Natural killer cell (primary cell): ENCODE results near the gene CCDC38. TPM values are rescaled to one million over a fixed set of nuclear protein-coding genes. Genes with fewer than 3 reads are reported as not detected.
A peak's percentile ranks its signal among the peaks of the same experiment; 100 is the strongest.

ENCODE experiments used
- ATAC-seq, 3 donors: fragments of 150-1000 bp in 2 of 3; fragments of 200-7000 bp in 1 of 3; cut with Tn5 transposase; 1 replicate in 1 of 3; 2 replicates in 2 of 3; pipeline ENCODE4 v1.10.0; 2021; ENCODE audit warnings: mild to moderate bottlenecking in 2 of 3, moderate library complexity in 2 of 3
- DNase-seq, 2 donors: peaks; one replicate each; pipeline versions ENCODE4 v3.0.0 to v3.0.0-alpha.2; 2013 to 2021; ENCODE audit warnings: mixed read lengths in 1 of 2
- H3K27ac ChIP-seq: one replicate; pipeline ENCODE4 v1.5.1; 2013; ENCODE audit warnings: mild to moderate bottlenecking, low read length
- H3K27me3 ChIP-seq: one replicate; pipeline ENCODE4 v1.6.1; 2013; ENCODE audit warnings: low read length; ENCODE audit not compliant: control insufficient read depth, insufficient read depth
- H3K36me3 ChIP-seq: one replicate; pipeline ENCODE4 v1.6.1; 2013; ENCODE audit warnings: low read length; ENCODE audit not compliant: control insufficient read depth, insufficient read depth
- H3K4me1 ChIP-seq: one replicate; pipeline ENCODE4 v1.6.1; 2013; ENCODE audit warnings: low read length; ENCODE audit not compliant: control insufficient read depth, insufficient read depth
- H3K4me3 ChIP-seq: one replicate; pipeline ENCODE4 v1.5.1; 2013; ENCODE audit warnings: low read length
- H3K9me3 ChIP-seq: one replicate; pipeline ENCODE4 v1.6.1; 2013; ENCODE audit warnings: low read length; ENCODE audit not compliant: control insufficient read depth, insufficient read depth
- H3K27ac Mint-ChIP-seq, 2 donors: one replicate each; pipeline ENCODE4 v1.8.0; 2022; ENCODE audit warnings: mild to moderate bottlenecking in 2 of 2, mixed read lengths in 2 of 2, moderate library complexity in 1 of 2
- H3K27me3 Mint-ChIP-seq, 2 donors: one replicate each; pipeline ENCODE4 v1.8.0; 2022; ENCODE audit warnings: low read depth in 2 of 2, mixed read lengths in 2 of 2
- H3K36me3 Mint-ChIP-seq: one replicate; pipeline ENCODE4 v1.8.0; 2022; ENCODE audit warnings: mixed read lengths
- H3K4me1 Mint-ChIP-seq, 2 donors: one replicate each; pipeline ENCODE4 v1.8.0; 2022; ENCODE audit warnings: mixed read lengths in 2 of 2
- H3K4me3 Mint-ChIP-seq: one replicate; pipeline ENCODE4 v1.8.0; 2022; ENCODE audit warnings: mild to moderate bottlenecking, moderate library complexity, mixed read lengths
- H3K9me3 Mint-ChIP-seq, 2 donors: one replicate each; pipeline ENCODE4 v1.8.0; 2022; ENCODE audit warnings: mixed read lengths in 2 of 2
- CTCF ChIP-seq: fragments of 200-600 bp; IDR thresholded peaks from one replicate; pipeline ENCODE4 v1.8.0; 2022; ENCODE audit warnings: antibody characterized with exemption
- WGBS: methylation state at CpG from one replicate; pipeline ENCODE4 v1.1.7; 2013; ENCODE audit warnings: missing lambda C conversion rate; ENCODE audit not compliant: insufficient coverage; 5-methylcytosine and 5-hydroxymethylcytosine counted together
- intact Hi-C: fragments of 100-400 bp; cut with micrococcal nuclease; formaldehyde crosslinking; loops from one replicate; pipeline ENCODE4 v1.14.2; 2022
- total RNA-seq, 4 donors: library from RNA; stranded (reverse); fragments of 120-200 nt in 1 of 4; gene quantifications; one replicate each; pipeline versions ENCODE4 v1.2.3 to v1.2.4, GENCODE V29; 2013 to 2022

The CCDC38 gene
- total RNA-seq, 3 donors from 2014 or later (not counting 1 experiment from before 2014, with no cell fraction given), result 0.35 to 1.2 (median 0.63) TPM

DNA sequence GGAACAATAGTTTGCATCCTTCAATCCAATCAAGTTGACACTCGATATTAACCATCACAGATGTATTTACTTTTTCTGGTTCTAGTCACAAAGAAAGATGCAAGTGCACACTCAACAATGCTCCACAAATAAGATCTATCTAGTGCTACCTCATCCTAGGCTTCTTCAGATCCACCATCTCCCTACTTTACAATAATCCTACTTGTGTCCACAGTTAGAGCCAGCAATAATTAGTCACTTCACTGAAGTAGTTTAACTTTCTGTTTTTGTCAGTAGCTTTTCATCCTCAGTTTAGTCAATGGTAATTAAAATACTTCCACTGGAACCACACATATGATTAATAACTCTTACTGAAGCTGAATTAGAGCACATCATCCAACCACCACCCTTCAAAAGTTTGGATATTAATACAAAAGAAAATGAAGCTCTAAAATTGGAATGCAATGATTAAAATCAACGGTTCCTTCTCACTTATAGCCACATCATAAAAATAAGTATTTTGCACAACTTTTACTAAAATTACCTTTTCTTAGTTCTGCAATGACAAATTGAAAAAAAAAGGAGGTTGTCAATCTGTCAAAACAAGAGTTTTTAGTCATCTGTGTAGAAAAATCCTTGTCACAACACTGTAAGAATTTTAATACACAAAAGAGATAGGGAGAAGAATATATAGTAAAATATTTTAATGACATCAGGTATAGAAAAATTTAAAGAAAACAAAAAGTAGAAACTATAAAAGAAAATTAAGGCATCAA, 111.9 kb downstream of the CCDC38 start:
- Mint-ChIP-seq H3K27me3 (peaks cover 16 to 30% of the 10 kb centered on the region in 2 donors), H3K4me1 (no peaks in the 10 kb centered on the region), H3K4me3 (no peak overlapping the region), H3K27ac (no peak overlapping the region), H3K36me3 (no peaks in the 10 kb centered on the region), H3K9me3 (no peaks in the 10 kb centered on the region)
- H3K4me3 ChIP-seq, result no peak overlapping the region
- TF ChIP-seq CTCF, result no peak
- no peaks in the 10 kb centered on the region for H3K4me1 ChIP-seq
- WGBS, result 68% methylated on average over 1 of the region's 2 CpGs
- DNase-seq (no peak), ATAC-seq (no peak)
- intact Hi-C loops, result no loop called here
- no peaks in the 10 kb centered on the region for H3K36me3 ChIP-seq
- no peaks in the 10 kb centered on the region for H3K9me3 ChIP-seq
- peaks cover 12% of the 10 kb centered on the region for H3K27me3 ChIP-seq
- H3K27ac ChIP-seq, result no peak overlapping the region

DNA sequence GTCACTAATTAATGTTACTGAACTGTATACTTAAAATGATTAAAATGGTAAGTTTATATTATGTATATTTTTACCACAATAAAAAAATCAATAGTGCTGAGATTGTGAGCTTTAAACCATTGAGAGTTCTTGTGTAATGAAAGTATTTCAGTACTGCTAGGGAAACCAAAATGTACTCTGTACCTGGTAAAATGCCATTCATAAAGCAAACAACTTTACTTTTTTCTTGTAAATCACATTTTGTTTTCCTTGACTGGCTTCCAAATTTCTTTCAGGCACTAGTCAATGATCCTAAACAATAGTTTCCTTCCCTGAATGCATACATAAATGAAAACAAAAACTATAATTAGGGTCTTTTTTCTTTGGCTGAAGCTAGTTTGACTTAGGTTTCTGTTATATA, 113.0 kb downstream of the CCDC38 start:
- Mint-ChIP-seq H3K4me1 (no peaks in the 10 kb centered on the region), H3K36me3 (no peaks in the 10 kb centered on the region), H3K9me3 (no peaks in the 10 kb centered on the region), H3K27me3 (peaks cover 15 to 26% of the 10 kb centered on the region in 2 donors), H3K4me3 (no peak overlapping the region), H3K27ac (no peak overlapping the region)
- DNase-seq (no peak), ATAC-seq (no peak)
- Histone ChIP-seq H3K36me3 (no peaks in the 10 kb centered on the region), H3K4me1 (no peaks in the 10 kb centered on the region), H3K27ac (no peak overlapping the region), H3K9me3 (no peaks in the 10 kb centered on the region), H3K27me3 (peaks cover 11% of the 10 kb centered on the region), H3K4me3 (no peak overlapping the region)
- TF ChIP-seq CTCF, result no peak
- intact Hi-C loops, result no loop called here

GRCh38 chr12:95820096-95820703, 122.2 kb downstream of the CCDC38 start:
- no peak for TF ChIP-seq CTCF
- Histone ChIP-seq H3K27ac (no peak overlapping the region), H3K4me1 (no peaks in the 10 kb centered on the region), H3K36me3 (no peaks in the 10 kb centered on the region), H3K4me3 (no peak overlapping the region), H3K27me3 (peaks cover 5% of the 10 kb centered on the region), H3K9me3 (no peaks in the 10 kb centered on the region)
- Mint-ChIP-seq H3K27ac (no peak overlapping the region), H3K9me3 (no peaks in the 10 kb centered on the region), H3K4me1 (no peaks in the 10 kb centered on the region), H3K27me3 (peaks cover 7 to 21% of the 10 kb centered on the region in 2 donors), H3K36me3 (no peaks in the 10 kb centered on the region), H3K4me3 (no peak overlapping the region)
- intact Hi-C loops, result no loop called here
- WGBS, result 0% methylated on average over 1 of the region's 1 CpG
- DNase-seq (peak in 1 of 2 donors; percentile 32), ATAC-seq (no peak)

Other genes with a start within 250 kb of the CCDC38 start
- under 1 TPM in 1 of 3 donors, not detected in 2; 0.18 TPM for gene NTN4, start 151.8 kb downstream of the CCDC38 start, total RNA-seq
- 10 to 100 TPM; 22.7 to 25.3 (median 24.5) TPM for gene SNRPF, start 83.7 kb downstream of the CCDC38 start, total RNA-seq
- gene AMDHD1, start 717 bp upstream of the CCDC38 start, total RNA-seq, result 1 to 10 TPM; 1.2 to 1.6 (median 1.4) TPM
- gene HAL, start 53.7 kb upstream of the CCDC38 start, total RNA-seq, result 10 to 100 TPM in 1 of 3 donors, 1 to 10 TPM in 2; 1.2 to 10.8 (median 1.6) TPM
- 10 to 100 TPM; 43.1 to 51.9 (median 48.3) TPM for gene LTA4H, start 93.0 kb upstream of the CCDC38 start, total RNA-seq